ENCODE results near the gene DCTN2. TPM values are rescaled to one million over a fixed set of nuclear protein-coding genes. Genes with fewer than 3 reads are reported as not detected.

The DCTN2 gene
- total and polyA plus RNA-seq, 2 donors (not counting 1 experiment from before 2014, with no cell fraction given) = 59.4 to 94.3 TPM

DNA sequence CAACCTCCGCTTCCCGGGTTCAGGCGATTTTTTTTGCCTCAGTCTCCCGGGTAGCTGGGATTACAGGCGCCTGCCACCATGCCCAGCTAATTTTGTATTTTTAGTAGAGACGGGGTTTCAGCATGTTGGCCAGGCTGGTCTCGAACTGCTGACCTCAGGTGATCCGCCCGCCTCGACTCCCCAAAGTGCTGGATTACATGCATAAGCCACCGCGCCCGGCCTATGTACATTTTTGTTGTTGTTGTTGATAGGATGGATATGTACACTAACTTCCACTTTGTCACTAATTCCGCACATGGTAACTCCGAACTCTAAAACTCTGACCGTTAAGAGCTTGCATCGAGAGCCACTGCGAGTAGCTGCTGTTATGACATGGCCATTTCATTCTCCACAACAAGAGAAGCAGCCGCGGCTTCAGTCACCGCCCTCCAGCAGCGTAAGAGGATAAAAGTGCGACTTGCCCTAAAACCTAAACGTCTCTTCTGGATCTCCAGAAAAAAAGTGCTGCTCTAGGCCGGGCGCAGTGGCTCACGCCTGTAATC lies 59.9 kb downstream of the DCTN2 start:
- no peak for ATAC-seq (ENCODE audit: low read depth)
- no peak for DNase-seq

More for the DNA sequence above, 59.9 kb downstream of the DCTN2 start:
- peaks cover 20 to 26% of the 10 kb centered on the region in 2 donors for H3K4me1 ChIP-seq (ENCODE audit: control insufficient read depth in 2 of 2, insufficient read depth in 2 of 2, low read length in 2 of 2)
- no peak overlapping the region for H3K27ac ChIP-seq (ENCODE audit: low read length in 2 of 2)
- ChIA-PET POLR2A (interaction anchor here (0.7 to 1.0 kb wide), 2 partner anchors 10 to 34 kb away, joined by 3 read pairs; no protein-coding TSS in a partner anchor), CTCF (interaction anchor here (0.7 to 3.3 kb wide), 6 partner anchors 8 to 35 kb away, joined by 3 to 18 read pairs (median 8); partner anchors contain the start of gene GLI1)
- H3K36me3 ChIP-seq (replicated peaks in 1 of 2; ENCODE audit: control extremely low read depth in 1 of 2, control insufficient read depth in 1 of 2, extremely low read depth in 1 of 2, insufficient read depth in 2 of 2, low read length in 1 of 2) = peaks cover 5 to 25% of the 10 kb centered on the region in 2 experiments
- H4K20me1 ChIP-seq (ENCODE audit: control insufficient read depth, insufficient read depth, low read length, poor library complexity, severe bottlenecking) = peaks cover 5% of the 10 kb centered on the region
- Mint-ChIP-seq H3K4me1 (peaks cover 30% of the 10 kb centered on the region), H3K4me3 (no peak overlapping the region), H3K9me3 (ENCODE audit: insufficient read depth) (no peaks in the 10 kb centered on the region), H3K27me3 (no peaks in the 10 kb centered on the region), H3K27ac (peak overlapping the region; percentile 93)
- no peak overlapping the region for H2AFZ ChIP-seq (ENCODE audit: insufficient read depth, low read depth, low read length, poor library complexity, severe bottlenecking)
- H3K9me3 ChIP-seq (ENCODE audit: control extremely low read depth in 1 of 3, control insufficient read depth in 2 of 3, insufficient read depth in 1 of 3, low read length in 2 of 3) = no peaks in the 10 kb centered on the region
- WGBS (ENCODE audit: insufficient coverage) = 92% methylated on average over 10 of the region's 27 CpGs
- TF ChIP-seq EZH2 (IDR thresholded peaks at IDR 0.05; ENCODE audit: borderline replicate concordance, insufficient read depth, low read depth, low read length, poor library complexity, severe bottlenecking) (no peak), CTCF (IDR thresholded peaks at IDR 0.05) (no peak)
- intact Hi-C loops (cut with micrococcal nuclease) = loop anchor here (1.0 to 10.0 kb wide), 7 partner anchors 8 to 734 kb away; partner anchors contain the start of genes ARHGAP9, CDK4, DCTN2 and DDIT3
- peak overlapping the region in 1 of 5 experiments; percentile 75 for H3K4me3 ChIP-seq (ENCODE audit: control extremely low read depth in 1 of 5, extremely low read depth in 1 of 5, insufficient read depth in 1 of 5, low read depth in 2 of 5, low read length in 4 of 5)
- H3K4me2 ChIP-seq (replicated peaks; ENCODE audit: low read depth, low read length, poor library complexity, severe bottlenecking) = peak overlapping the region; percentile 98
- H3K79me2 ChIP-seq (ENCODE audit: control insufficient read depth, insufficient read depth, low read length) = peaks cover 61% of the 10 kb centered on the region
- H3K9ac ChIP-seq (ENCODE audit: low read length) = peak overlapping the region; percentile 77
- H3K27me3 ChIP-seq (replicated peaks in 1 of 4; ENCODE audit: control extremely low read depth in 1 of 4, control insufficient read depth in 3 of 4, insufficient read depth in 4 of 4, low read length in 3 of 4) = no peaks in the 10 kb centered on the region
